ENCODE results near the gene ALG5. TPM values are rescaled to one million over a fixed set of nuclear protein-coding genes. Genes with fewer than 3 reads are reported as not detected.

Gene ALG5
- total and polyA plus RNA-seq, 4 donors, result 26.6 to 54.2 (median 44.4) TPM

GRCh38 chr13:36919171-36919832 lies 79.8 kb downstream of the ALG5 start:
- Histone ChIP-seq H3K36me3 (ENCODE audit: control insufficient read depth in 4 of 4, insufficient read depth in 4 of 4, low read length in 4 of 4) (no peaks in the 10 kb centered on the region), H3K4me1 (ENCODE audit: control insufficient read depth in 5 of 5, insufficient read depth in 5 of 5, low read length in 5 of 5) (peaks cover 2 to 44% (median 4%) of the 10 kb centered on the region in 5 donors), H3K27ac (ENCODE audit: low read depth in 1 of 2, low read length in 1 of 2) (peak overlapping the region; percentile 34 to 51), H3K27me3 (ENCODE audit: control insufficient read depth in 3 of 3, insufficient read depth in 3 of 3, low read length in 2 of 3) (no peaks in the 10 kb centered on the region), H3K9ac (ENCODE audit: insufficient read depth in 1 of 2, low read length in 2 of 2) (peak overlapping the region; percentile 66 to 92), H3K4me3 (peak overlapping the region; percentile 64), H3K9me3 (ENCODE audit: control insufficient read depth in 4 of 4, insufficient read depth in 3 of 4, low read length in 3 of 4) (no peaks in the 10 kb centered on the region)
- TF ChIP-seq, protein P1, sequence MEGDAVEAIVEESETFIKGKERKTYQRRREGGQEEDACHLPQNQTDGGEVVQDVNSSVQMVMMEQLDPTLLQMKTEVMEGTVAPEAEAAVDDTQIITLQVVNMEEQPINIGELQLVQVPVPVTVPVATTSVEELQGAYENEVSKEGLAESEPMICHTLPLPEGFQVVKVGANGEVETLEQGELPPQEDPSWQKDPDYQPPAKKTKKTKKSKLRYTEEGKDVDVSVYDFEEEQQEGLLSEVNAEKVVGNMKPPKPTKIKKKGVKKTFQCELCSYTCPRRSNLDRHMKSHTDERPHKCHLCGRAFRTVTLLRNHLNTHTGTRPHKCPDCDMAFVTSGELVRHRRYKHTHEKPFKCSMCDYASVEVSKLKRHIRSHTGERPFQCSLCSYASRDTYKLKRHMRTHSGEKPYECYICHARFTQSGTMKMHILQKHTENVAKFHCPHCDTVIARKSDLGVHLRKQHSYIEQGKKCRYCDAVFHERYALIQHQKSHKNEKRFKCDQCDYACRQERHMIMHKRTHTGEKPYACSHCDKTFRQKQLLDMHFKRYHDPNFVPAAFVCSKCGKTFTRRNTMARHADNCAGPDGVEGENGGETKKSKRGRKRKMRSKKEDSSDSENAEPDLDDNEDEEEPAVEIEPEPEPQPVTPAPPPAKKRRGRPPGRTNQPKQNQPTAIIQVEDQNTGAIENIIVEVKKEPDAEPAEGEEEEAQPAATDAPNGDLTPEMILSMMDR (IDR thresholded peaks at IDR 0.05; ENCODE audit: control extremely low read depth, extremely low read depth), result no peak
- peak; percentile 69 for ATAC-seq (ENCODE audit: insufficient read depth, low FRiP score)
- 1% methylated on average over 49 to 51 of the region's 51 CpGs for WGBS, 2 donors
- DNase-seq, result peak; percentile 82 to 85 (median 84)

GRCh38 chr13:36918246-36919131 lies 80.7 kb downstream of the ALG5 start:
- H3K9me3 ChIP-seq (ENCODE audit: control insufficient read depth in 4 of 4, insufficient read depth in 3 of 4, low read length in 3 of 4), result no peaks in the 10 kb centered on the region
- no peaks in the 10 kb centered on the region for H3K36me3 ChIP-seq (ENCODE audit: control insufficient read depth in 4 of 4, insufficient read depth in 4 of 4, low read length in 4 of 4)
- 32 to 40% methylated on average over 12 of the region's 12 CpGs for WGBS, 2 donors
- peak; percentile 45 to 73 (median 68) for DNase-seq
- peak overlapping the region; percentile 64 for H3K4me3 ChIP-seq
- ATAC-seq (ENCODE audit: insufficient read depth, low FRiP score), result peak; percentile 3
- peak overlapping the region in 1 of 2 donors; percentile 52 for H3K27ac ChIP-seq (ENCODE audit: low read depth in 1 of 2, low read length in 1 of 2)
- H3K4me1 ChIP-seq (ENCODE audit: control insufficient read depth in 5 of 5, insufficient read depth in 5 of 5, low read length in 5 of 5), result peaks cover 3 to 44% (median 4%) of the 10 kb centered on the region in 5 donors
- TF ChIP-seq, protein P1 (IDR thresholded peaks at IDR 0.05; ENCODE audit: control extremely low read depth, extremely low read depth), result no peak
- peak overlapping the region in 1 of 2 donors; percentile 92 for H3K9ac ChIP-seq (ENCODE audit: insufficient read depth in 1 of 2, low read length in 2 of 2)
- H3K27me3 ChIP-seq (ENCODE audit: control insufficient read depth in 3 of 3, insufficient read depth in 3 of 3, low read length in 2 of 3), result no peaks in the 10 kb centered on the region

GRCh38 chr13:36917311-36917710 lies 81.8 kb downstream of the ALG5 start:
- 62 to 75% methylated on average over 3 of the region's 3 CpGs for WGBS, 2 donors
- TF ChIP-seq, protein P1 (IDR thresholded peaks at IDR 0.05; ENCODE audit: control extremely low read depth, extremely low read depth), result no peak
- no peaks in the 10 kb centered on the region for H3K9me3 ChIP-seq (ENCODE audit: control insufficient read depth in 4 of 4, insufficient read depth in 3 of 4, low read length in 3 of 4)
- peak in 2 of 3 donors; percentile 56 to 65 for DNase-seq
- H3K27ac ChIP-seq (ENCODE audit: low read depth in 1 of 2, low read length in 1 of 2), result no peak overlapping the region
- H3K27me3 ChIP-seq (ENCODE audit: control insufficient read depth in 3 of 3, insufficient read depth in 3 of 3, low read length in 2 of 3), result no peaks in the 10 kb centered on the region
- no peak overlapping the region for H3K9ac ChIP-seq (ENCODE audit: insufficient read depth in 1 of 2, low read length in 2 of 2)
- peaks cover 3 to 44% (median 4%) of the 10 kb centered on the region in 5 donors for H3K4me1 ChIP-seq (ENCODE audit: control insufficient read depth in 5 of 5, insufficient read depth in 5 of 5, low read length in 5 of 5)
- ATAC-seq (ENCODE audit: insufficient read depth, low FRiP score), result no peak
- H3K36me3 ChIP-seq (ENCODE audit: control insufficient read depth in 4 of 4, insufficient read depth in 4 of 4, low read length in 4 of 4), result no peaks in the 10 kb centered on the region
- no peak overlapping the region for H3K4me3 ChIP-seq

All from lung (tissue), 12 donors.